CD4-positive, alpha-beta T cell treated with Interferon gamma for 1 hour (primary cell): ENCODE results near the gene MED26.

ENCODE experiments used
- DNase-seq: peaks from one replicate; pipeline ENCODE4 v3.0.0-alpha.2; 2020

MED26 gene

DNA sequence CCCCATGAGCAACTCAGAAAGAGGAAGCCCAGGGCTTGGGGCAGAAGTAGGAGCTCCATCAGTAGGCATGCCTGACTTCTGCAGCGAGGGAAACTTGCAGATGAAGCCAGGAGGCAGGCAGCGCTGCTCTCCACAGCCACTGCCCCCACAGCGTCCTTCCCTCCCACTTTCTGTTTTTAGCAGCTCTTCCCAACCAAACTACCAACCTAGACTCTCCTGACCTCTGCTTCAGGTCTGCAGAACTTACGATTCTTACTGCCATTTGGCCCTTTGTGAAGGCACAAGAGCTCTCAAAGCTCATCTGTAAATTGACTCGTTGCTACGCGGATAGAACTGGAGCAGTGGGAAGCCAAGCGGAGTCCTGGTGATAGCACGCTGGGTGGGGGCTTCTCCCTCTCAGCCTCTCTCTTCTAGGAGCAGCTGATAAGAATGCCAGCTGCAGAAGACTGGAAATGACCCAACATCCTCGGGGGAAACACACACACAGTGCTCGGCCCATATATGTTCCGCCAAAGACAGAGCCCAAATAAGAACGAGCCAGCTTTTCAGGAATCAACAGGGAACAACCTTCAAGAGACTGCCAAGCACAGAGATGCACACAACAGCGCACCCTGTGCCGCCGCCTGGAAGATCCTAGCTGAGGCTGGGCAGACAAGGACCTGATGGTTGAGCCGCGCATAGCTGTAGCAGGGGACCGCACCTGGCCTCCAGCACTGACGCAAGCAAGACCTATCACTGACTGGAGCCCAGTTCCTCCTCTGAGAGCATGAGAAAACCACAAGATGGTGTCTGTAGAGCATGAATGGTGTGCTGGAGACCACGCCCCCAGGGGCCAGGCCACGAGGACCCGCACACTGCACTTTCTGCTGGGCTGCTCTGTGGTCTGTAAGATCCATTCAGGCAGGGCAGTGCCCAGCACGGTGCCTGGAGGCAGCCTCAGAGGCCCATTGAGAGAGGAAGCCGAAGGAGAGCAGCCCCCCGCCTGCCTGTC, 39.9 kb downstream of the MED26 start:
- peak; percentile 82 for DNase-seq

DNA sequence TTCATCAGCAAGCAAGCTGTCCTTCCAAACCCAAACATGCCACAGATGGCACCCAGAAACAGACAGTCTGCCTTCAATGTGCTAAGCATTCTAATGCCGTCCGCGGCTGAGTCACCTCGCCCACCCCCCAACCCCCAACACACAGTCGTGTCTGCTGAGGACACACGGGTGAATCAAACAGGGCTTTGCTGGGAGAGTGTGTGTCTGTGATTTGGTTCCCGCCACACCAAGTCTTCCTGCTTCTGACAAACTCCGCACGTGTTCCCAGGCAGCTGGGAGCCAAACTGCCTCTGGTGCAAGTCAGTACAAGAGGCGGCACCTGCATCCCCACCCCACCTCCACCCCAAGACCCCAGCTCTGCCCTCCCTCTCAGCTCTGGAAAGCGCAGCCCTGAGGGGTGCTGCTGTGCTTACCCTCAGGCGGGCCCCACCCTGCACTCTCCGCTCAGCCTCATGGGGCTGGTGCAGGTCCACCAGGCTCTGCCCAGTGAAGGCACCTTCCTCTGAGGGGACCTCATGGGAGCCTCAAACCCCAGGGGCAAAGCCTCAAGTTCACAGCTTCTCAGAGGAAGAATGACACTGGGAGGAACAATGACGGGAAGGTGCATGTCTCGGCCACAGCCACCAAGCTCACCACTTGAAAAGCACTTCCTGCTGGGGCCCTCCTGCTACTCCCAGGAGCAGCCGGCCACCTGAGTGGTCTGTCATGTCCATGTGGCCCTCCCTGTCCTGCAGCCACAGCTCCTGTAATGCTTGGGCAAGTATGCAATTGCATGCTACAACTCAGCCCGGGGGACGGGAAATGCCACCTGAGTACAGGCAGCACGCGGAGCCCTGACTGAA, 40.8 kb downstream of the MED26 start:
- peak; percentile 69 for DNase-seq

DNA sequence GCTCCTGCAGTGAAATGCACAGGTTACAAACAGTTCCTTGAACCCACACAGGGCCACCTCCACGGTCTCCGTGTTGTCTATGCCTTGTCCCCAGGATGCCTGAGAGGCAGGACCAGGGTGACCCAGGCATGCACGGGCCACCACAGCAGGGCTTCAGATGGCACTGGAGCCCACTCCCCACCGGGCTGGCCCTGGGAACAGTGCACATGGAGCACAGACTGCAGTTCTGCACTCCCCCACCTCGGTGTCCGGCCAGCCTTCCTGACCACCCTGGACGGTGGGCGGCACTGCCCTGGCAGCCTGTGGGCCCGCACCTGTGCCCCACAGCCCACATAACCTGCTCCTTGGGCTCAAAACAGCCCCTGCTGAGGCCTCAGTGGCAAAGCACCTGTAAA, 41.5 kb downstream of the MED26 start:
- DNase-seq: no peak

DNA sequence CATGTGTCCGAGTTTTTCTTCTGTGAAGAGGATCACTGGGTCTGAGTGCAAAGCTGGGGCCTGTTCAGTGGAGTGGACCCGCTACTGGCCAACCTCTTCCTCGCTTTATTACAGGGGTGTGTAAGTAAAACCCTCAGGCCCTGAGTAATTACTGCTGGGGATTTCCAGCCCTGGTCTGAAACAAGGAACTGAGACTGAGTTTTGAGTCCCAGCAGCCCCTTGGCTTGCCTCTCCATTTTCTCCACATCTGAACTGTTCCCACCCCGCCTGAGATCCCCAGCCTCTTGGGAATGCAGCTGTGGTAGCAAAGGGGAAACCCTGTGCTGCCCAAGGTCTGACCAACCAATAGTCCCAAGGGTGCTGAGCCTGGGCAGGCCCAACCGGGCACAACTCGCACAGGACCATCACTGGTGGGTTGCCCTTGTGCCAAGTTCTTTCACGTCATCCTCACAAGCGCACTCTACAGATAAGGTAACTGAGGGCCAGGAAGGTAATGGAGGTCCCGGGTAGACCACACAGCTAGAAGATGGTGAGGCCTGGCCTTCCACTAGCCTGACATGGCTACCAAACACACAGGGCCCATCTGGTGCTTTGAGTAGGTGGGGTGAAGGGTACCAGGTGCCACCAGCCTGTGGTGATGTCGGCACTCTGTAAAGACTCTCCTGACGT, 42.1 kb downstream of the MED26 start:
- DNase-seq: peak; percentile 72

DNA sequence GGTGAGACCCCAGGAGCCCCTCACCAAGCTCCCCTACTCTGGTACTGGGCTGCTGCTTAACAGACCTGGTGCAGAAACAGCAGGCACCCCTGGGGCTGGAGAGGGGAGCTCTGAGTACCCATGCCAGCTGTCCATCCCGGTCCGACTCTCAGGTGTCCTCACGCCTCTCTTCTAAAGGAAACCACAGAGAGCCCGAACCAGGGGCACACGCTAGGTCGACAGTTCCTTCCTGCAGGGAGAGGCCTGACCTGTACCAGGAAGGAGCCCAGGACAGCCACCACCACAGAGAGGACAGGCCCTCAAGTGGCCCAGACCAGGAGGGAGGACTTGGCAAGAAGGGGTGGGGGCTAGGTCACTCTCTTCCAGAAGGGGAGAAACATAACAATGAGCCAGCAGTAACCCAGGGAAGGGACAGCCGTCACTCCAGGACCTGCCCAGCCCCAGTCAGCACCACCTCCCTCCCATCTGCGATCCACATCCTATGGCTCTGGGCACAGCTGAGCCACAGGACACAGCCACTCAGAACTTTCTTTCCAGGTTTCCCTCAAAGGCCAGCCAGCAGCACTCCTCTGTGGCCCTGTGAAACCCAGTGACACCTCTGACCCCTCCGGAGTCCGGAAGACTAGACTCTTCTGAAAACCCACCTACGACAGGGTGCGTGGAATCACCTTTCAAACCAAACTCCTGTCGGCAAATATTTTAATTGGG, 42.8 kb downstream of the MED26 start:
- DNase-seq: no peak

DNA sequence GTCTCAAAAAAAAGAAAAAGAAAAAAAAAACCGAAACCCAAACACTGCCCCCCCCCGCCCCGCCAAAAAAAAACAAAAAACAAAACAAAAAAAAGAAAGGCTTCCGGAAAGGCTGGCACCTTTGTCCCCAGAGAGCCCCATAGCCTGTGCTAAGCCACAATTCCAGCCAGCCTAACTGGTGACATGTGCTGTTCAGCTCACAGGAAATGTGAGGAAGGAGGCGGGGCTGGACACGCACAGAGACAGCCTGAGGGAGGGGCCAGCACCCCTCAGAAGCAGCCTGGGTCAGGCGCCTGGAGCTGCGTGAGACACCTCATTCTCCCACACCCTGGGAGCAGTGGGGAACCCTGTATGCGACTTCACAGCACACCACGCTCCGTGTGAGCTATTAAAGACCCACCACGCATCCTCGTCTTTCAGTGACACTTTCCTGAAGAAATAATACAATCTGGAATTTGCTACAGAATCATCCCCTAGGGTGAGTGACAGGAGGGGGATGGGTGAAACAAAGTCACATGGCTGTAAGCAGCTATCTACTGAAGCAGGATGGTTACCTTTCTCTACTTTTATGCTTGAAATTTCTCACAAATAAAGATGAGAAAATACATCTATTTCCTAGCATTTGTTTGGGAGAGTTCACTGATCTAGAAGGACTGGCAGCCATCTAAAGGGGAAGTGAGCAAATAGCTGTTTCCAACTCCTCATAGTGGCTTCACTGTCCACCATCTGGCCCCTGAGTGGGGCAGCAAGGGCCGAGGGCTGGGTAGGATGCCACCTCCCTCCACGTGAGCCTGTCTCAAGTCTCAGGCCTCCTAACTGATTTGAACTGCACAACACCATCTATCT, 43.5 kb downstream of the MED26 start:
- peak; percentile 96 for DNase-seq

DNA sequence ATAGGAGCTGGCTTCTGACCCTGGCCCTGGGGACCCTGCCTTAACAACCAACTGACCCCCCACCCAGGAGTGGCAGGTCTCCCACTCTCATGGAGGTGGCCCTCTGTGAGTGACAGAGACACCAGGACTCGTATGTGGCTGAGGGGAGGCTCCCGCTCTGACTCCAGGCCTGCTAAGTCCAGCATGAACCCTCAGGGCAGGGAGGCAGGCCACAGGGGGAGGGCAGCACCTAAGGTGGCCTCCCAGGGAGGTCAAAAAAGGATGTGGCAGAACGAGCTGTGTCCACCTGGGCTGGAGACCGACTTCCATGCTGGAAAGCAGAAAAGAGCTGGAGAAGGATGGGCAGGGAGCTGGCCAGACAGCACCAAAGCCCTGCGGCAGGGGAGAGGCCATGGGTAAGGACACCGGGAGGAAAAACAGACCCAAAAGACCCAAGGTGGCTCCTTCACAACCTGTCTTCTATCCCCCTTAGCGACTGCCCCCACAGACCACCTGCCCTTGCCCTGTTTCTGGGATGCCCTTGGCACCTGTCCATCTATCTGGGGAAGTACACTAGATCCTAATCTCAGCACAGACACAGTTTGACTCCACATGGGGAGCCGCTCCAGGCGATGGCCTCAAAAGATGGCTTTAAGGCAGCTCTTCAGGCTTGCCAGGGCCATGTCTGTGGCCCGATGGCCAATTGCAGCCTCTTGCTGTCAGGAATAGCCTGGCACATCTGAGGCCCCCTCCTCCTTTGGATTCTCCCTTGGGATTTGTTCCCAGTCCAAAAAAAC, 45.3 kb downstream of the MED26 start:
- no peak for DNase-seq

DNA sequence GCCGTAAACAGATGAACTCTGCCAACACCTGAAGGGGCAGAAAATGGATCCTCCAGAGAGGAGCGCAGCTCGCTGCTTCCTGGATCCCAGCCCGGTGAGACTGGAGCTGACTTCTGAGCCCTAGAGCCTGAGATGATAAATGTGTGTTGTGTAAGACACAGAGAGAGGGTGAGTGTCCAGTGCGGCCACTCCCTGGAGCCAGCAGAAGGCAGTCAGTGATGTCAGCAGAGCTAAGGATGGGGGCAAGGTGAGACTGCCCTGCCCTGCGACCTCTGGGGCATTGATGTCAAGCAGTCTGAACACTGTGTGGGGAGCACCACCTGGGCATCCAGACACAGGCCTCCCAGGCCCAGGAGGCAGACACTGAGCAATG, 46.0 kb downstream of the MED26 start:
- no peak for DNase-seq

DNA sequence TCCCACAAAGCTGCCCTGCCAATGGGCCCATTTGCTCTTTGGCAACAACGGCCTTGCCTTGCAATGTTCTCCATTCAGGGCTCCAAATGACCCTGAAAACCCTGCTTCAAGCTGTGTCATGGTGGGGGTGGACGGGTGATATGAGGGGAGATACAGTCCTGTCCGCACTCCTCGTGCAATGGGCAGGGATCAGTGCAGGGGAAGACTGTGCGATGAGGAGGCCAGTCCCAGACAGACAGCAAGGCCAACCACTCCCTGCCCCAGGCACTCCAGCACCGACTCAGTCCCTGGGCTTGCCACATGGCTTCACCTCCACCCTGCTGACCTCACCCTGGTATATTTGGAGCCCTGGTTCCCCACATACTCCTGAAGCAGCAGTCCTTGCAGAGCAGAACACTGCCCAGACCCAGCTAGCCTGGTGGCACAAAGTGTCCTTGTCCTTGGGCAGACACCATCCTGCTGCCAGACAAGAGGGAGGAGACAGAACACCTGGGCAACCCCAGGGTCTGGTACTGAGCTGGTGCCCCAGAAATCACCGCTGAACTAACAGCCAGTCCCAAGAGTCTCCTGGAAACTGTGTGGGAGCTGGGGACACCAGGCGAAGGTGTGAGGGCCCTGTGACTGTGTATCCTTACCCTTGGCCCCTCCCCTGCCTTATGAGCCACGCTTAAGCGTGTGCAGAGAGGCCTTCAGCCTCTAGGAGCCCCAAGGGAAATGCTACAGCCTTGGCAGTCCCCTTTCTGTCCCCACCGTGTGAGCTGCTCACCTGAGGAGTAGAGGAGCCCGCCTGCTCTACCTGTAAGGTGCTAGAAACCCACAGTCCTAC, 46.6 kb downstream of the MED26 start:
- no peak for DNase-seq

DNA sequence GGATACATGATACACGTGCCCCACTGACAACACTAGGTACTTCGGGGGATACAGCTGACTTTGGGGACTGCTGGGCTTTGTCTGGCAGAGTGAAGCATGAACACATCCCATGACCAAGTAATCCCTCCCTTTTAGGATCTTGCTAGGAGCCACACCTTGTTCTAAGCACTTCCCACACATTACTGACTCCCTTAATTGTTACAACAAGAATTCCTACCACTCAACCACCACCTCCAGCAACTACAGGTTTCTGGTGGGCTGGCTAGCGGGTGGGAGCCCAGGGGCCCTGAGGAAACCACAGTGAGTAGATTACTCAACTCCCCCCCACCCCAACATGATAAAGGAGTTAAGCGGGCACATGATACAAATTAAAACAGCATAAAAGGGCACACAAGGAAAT, 48.6 kb downstream of the MED26 start:
- no peak for DNase-seq

DNA sequence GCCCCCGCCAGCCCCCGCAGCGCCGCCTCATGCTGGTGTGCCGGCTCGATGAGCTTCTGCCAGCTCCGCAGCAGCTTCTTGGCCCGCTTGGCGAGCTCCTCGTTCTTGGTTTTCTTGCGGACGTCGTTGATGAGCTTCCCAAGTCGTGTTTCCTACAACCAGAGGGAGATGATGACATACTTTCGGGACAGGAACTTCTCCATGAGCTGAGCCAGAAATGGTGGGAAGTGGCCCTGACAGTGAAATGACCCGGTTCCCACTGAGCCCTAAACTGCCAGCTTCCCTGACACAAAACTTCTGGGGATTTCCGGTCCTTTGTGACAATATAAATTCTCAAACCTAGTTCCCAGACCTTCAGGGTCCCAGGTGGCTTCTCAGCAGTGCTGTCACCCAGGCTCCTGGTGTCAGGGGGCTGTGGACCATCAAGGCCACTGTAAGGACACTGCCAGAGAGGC, 50.4 kb downstream of the MED26 start:
- no peak for DNase-seq

DNA sequence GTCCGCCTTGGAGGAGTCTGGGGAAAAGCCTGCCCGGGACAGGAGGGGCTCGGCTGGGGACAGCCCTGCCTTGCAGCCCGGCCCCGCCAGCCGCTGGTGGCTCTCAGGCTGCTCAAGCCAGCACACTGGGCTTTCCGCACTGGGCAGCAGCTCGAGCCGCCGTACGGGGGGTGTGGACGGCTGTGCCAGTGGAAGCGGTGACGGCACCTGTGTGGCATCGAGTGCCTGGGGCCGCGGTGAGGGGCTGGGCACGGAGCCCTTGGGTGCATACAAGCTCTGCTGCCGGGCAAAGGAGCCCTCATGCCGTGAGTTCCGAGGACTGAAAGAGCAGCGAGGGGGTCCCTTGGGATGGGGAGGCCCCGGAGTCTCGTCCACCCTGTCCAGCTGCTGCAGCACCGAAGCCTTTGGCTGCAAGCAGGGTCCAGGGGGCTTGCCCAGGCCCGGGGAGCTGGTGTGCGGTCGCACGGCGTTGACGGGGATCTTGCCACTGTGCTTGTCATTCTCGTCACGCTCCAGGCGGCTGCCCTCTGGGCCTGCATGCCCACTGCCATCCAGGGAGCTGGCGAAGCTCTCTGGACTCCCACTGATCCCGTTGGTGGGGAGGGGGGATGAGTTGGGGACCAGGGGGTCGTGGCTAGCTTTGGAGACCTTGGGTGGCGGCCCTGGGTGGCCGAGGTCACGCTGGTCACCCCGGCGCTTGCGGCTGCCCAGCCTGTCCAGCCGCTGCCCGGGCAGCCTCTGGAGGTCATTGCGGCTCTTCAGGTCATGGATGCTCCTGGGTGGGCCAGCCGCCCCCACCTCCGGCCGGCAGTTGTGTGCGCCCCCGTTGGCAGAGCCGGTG, 51.1 kb downstream of the MED26 start:
- no peak for DNase-seq

DNA sequence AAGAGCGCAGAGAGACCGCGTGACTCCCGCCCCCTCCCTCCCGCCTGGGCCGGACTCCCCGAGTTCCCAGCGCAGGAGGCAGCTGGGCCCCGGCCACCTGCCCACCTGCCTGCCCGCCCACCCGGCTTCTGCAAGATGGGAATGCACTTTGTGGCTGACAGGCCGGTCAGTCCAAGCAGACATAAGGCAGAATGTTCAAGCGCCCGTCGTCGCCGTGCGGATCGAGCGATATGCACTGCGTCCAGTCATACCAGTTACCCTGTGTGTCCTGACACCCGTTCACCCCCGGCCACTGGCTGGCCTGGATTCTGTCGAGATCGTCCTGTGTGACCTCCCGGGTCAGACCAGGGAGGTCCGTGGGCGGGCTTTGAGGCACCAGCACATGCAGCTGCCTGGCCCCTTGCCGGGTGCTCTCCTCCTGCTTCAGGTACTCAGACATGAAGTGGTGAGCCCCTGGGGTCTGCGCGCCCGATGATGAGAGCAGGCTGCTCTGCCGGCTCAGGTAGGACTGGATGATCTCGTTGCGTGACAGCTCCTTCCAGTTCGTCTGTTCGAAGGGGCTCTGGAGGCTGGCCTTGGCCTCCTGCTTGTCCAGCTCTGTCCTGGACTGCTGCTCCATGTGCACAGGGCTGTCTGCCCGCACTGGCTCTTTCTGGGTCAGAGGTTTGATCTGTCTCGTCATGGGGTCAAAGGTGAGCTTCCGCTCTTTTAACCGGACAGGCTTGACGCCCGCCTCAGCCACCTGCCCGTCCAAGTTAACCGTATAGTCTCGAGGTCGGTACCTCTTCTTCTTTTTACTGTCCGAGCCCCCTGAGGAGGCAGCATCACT, 51.9 kb downstream of the MED26 start:
- DNase-seq: no peak

DNA sequence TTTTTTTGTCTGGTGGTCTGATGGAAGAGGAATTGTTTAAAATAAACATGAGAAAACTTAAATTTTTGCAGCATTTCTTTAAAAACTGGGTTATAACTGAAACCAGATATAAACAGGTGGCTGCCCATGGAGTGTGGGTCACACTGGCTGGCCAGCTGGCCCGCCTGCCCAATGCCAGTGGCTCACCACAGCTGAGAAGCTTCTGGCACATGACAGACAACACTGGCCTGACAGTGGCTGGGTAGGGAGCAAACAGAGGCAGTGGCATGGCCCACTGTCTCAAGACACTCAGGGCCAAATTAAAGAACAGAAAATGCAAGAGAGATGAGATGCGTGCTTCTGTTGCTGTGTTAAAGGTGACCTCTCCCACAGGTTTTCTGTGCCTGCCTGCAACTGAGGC, 52.7 kb downstream of the MED26 start:
- DNase-seq: no peak

DNA sequence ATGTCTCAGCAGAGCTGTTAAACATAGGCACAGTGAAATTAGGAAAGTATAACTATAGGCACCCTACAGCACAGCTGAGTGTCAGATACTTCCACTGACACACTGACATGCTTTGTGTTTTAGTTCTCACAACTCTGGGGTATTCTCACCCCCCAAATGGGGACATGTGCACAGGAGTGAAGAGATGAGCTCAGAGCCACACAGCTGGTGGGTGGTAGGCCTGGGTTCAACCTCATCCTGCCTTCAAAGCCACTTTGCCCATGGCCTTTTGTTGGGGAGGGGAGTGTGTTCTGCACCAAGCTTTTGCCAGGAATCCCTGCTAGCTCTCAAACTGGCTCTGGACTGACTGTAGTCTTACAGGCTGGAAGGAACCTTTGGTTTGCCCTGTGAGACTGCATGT, 54.1 kb downstream of the MED26 start:
- no peak for DNase-seq

DNA sequence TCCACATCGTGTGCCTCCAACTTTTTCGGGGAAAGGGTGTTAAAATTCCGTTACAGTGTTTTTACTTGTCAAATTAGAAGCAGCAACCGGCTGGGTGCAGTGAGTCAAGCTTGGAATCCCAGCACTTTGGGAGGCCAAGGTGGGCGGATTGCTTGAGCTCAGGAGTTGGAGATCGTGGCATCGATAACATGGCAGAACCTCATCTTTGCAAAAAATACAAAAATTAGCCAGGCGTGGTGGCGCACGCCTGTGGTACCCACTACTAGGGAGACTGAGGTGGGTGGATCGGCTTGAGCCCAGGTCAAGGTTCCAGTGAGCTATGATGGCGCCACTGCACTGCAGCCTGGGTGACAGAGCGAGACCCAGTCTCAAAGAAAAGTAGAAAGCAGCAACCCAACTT, 54.7 kb downstream of the MED26 start:
- no peak for DNase-seq

DNA sequence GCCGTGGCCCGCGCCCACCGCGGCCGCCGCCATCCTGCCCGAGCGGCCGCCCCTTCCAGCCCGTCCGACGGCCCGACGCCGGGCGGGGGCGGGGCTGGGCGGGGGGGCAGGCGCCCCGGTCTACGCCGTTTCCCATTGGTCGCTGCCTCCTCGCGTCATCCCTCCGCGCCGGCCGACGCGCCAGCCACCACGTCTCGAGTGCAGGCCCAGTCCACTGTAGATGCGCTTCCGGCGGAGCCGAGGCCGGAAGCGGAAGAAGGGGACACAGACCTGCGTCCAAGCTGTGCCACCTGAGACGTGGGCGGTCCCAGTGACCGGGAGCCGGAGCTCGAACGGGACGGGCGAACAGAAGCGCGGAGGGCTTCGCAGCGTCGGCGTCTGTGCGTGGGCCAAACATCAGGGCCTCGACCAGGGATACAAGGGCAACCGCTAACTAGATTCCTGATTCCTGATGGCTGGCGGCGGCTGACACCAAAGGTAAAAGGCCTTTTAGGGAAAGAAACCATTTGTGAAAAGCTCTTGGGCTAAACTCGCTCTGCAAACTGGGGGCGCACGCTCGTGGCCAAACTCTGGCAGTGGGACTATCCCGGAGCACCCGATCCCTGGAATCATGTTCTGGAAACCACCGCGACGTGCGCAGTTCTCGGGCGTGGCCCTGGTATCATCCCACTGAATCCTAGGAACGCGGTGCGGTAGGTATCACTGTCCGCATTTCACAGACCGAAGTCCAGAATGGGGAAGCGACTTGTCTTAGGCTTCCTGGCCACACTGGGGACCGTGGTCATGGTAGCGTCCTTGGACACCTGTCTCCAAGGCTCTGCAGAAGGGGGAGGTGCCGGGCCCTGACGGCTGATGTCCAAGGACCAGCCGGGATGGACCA, 55.4 kb downstream of the MED26 start, which contains the start of gene SLC35E1:
SLC35E1 (minus strand) TSS at position 84 of the 880 bp plus-strand sequence; CDS start at position 33, 51 bp downstream.
- peak; percentile 94 for DNase-seq
